ENCODE results near the gene FFAR3.

DNA sequence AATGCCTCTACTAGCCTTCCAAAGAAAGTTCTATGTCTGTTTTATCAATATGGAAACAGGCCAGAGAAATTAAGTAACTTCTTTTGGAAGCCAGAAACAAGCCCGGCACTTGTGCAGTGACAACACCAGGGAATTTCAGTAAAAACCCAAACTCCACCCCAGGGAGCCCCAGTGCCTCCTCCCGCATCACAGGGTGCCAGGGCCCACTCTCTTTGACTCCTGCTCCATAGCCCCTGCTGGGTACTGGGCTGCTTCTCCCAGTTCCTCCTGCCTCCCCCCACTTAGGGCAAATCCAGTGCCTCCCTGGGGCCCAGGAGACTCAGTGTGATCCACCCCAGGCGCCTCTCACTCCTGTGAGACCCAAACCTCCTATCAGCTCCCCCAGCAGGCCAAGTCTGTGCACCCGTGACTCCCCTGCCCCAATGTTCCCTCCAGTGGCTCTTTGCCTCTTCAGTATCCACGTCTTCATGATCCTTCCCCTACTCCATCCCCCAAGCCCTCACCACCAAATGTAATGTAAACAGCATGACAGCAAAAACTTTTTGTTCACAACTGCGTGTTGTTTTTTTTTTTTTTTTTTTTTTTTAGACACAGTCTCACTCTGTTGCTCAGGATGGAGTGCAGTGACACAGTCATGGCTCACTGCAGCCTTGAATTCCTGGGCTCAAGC, 2.3 kb upstream of the FFAR3 start:
- TF ChIP-seq POLR2A (IDR thresholded peaks at IDR 0.05), result no peak
- TF ChIP-seq, protein P1, sequence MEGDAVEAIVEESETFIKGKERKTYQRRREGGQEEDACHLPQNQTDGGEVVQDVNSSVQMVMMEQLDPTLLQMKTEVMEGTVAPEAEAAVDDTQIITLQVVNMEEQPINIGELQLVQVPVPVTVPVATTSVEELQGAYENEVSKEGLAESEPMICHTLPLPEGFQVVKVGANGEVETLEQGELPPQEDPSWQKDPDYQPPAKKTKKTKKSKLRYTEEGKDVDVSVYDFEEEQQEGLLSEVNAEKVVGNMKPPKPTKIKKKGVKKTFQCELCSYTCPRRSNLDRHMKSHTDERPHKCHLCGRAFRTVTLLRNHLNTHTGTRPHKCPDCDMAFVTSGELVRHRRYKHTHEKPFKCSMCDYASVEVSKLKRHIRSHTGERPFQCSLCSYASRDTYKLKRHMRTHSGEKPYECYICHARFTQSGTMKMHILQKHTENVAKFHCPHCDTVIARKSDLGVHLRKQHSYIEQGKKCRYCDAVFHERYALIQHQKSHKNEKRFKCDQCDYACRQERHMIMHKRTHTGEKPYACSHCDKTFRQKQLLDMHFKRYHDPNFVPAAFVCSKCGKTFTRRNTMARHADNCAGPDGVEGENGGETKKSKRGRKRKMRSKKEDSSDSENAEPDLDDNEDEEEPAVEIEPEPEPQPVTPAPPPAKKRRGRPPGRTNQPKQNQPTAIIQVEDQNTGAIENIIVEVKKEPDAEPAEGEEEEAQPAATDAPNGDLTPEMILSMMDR (IDR thresholded peaks at IDR 0.05), result no peak

All from body of pancreas (tissue), 4 donors.